ENCODE measurements around the gene RHBDD1.

Gene RHBDD1

GRCh38 chr2:226994775-226995174 lies 158.9 kb downstream of the RHBDD1 start:
- DNase-seq = no peak

- DNase-seq = no peak
Observed at GRCh38 chr2:226995625-226996041, 159.8 kb downstream of the RHBDD1 start.

- no peak for DNase-seq
Observed at GRCh38 chr2:226999661-227000060, 163.8 kb downstream of the RHBDD1 start.

- DNase-seq = no peak
Observed at GRCh38 chr2:227000123-227000522, 164.3 kb downstream of the RHBDD1 start.

GRCh38 chr2:227004482-227004881 lies 168.6 kb downstream of the RHBDD1 start:
- no peak for DNase-seq

GRCh38 chr2:227006189-227006897 lies 170.5 kb downstream of the RHBDD1 start:
- DNase-seq = no peak

- no peak for DNase-seq
Observed at GRCh38 chr2:227007148-227007547, 171.3 kb downstream of the RHBDD1 start.

GRCh38 chr2:227007940-227008339 lies 172.1 kb downstream of the RHBDD1 start:
- DNase-seq = no peak

- DNase-seq = no peak
Observed at GRCh38 chr2:227010433-227010832, 174.6 kb downstream of the RHBDD1 start.

- DNase-seq = no peak
Observed at GRCh38 chr2:227013330-227013729, 177.5 kb downstream of the RHBDD1 start.

GRCh38 chr2:227013881-227014280 lies 178.0 kb downstream of the RHBDD1 start:
- no peak for DNase-seq

- DNase-seq = no peak
Observed at GRCh38 chr2:227016894-227017293, 181.0 kb downstream of the RHBDD1 start.

- no peak for DNase-seq
Observed at GRCh38 chr2:227020416-227020815, 184.6 kb downstream of the RHBDD1 start.

GRCh38 chr2:227022608-227023007 lies 186.8 kb downstream of the RHBDD1 start:
- DNase-seq = no peak

- no peak for DNase-seq
Observed at GRCh38 chr2:227025510-227025909, 189.7 kb downstream of the RHBDD1 start.

- DNase-seq = no peak
Observed at GRCh38 chr2:227029426-227030105, 193.7 kb downstream of the RHBDD1 start.

- no peak for DNase-seq
Observed at GRCh38 chr2:227030789-227031188, 194.9 kb downstream of the RHBDD1 start.

- no peak for DNase-seq
Observed at GRCh38 chr2:227031379-227031778, 195.5 kb downstream of the RHBDD1 start.

- DNase-seq = peak in 1 of 2 experiments; percentile 24
Observed at GRCh38 chr2:227033471-227034148, 197.8 kb downstream of the RHBDD1 start.

- DNase-seq = no peak
Observed at GRCh38 chr2:227035711-227036367, 200.0 kb downstream of the RHBDD1 start.

- no peak for DNase-seq
Observed at GRCh38 chr2:227036527-227036926, 200.7 kb downstream of the RHBDD1 start.

GRCh38 chr2:227038550-227039189 lies 202.8 kb downstream of the RHBDD1 start:
- no peak for DNase-seq

- peak in 1 of 2 experiments; percentile 42 for DNase-seq
Observed at GRCh38 chr2:227043981-227044380, 208.1 kb downstream of the RHBDD1 start.
